ENCODE measurements around the gene LRRC8B.
"Not testable (repeated sequence)": the region's sequence is repeated elsewhere in the genome, so short reads cannot be mapped to it uniquely, and the experiment has no call there.

The LRRC8B gene

GRCh38 chr1:89587729-89588161 is 63.1 kb downstream of the LRRC8B start:
- no peak for DNase-seq

- no peak for DNase-seq
Observed at GRCh38 chr1:89588480-89588879, 63.9 kb downstream of the LRRC8B start.

- DNase-seq = no peak
Observed at GRCh38 chr1:89589515-89589914, 64.9 kb downstream of the LRRC8B start.

- DNase-seq = no peak
Observed at GRCh38 chr1:89590341-89591080, 65.9 kb downstream of the LRRC8B start.

GRCh38 chr1:89592861-89593302 is 68.3 kb downstream of the LRRC8B start:
- DNase-seq = not testable (repeated sequence)

GRCh38 chr1:89594096-89594740 is 69.6 kb downstream of the LRRC8B start:
- no peak for DNase-seq

GRCh38 chr1:89596698-89597097 is 72.1 kb downstream of the LRRC8B start:
- DNase-seq = no peak

- DNase-seq = no peak
Observed at GRCh38 chr1:89598450-89599331, 74.1 kb downstream of the LRRC8B start.

GRCh38 chr1:89599332-89599630 is 74.7 kb downstream of the LRRC8B start:
- DNase-seq = no peak

GRCh38 chr1:89600451-89601224 is 76.0 kb downstream of the LRRC8B start:
- no peak for DNase-seq

- no peak for DNase-seq
Observed at GRCh38 chr1:89602871-89603404, 78.3 kb downstream of the LRRC8B start.

- peak; percentile 43 for DNase-seq
Observed at GRCh38 chr1:89603651-89604413, 79.2 kb downstream of the LRRC8B start.

- no peak for DNase-seq
Observed at GRCh38 chr1:89604414-89604735, 79.7 kb downstream of the LRRC8B start.

- no peak for DNase-seq
Observed at GRCh38 chr1:89605692-89606091, 81.1 kb downstream of the LRRC8B start.

GRCh38 chr1:89606227-89606980 is 81.8 kb downstream of the LRRC8B start:
- no peak for DNase-seq

GRCh38 chr1:89607156-89607555 is 82.5 kb downstream of the LRRC8B start:
- no peak for DNase-seq

- DNase-seq = no peak
Observed at GRCh38 chr1:89607586-89608318, 83.1 kb downstream of the LRRC8B start.

- peak; percentile 50 for DNase-seq
Observed at GRCh38 chr1:89608319-89608983, 83.8 kb downstream of the LRRC8B start.

- peak; percentile 45 for DNase-seq
Observed at GRCh38 chr1:89608984-89609725, 84.5 kb downstream of the LRRC8B start.
